GM18508 (cell line): ENCODE data around the gene FAM177B.

Source experiments
- ATAC-seq: cut with Tn5 transposase; IDR thresholded peaks from one replicate; pipeline ENCODE4 v1.9.1; 2021; ENCODE audit warnings: moderate number of reproducible peaks; ENCODE audit not compliant: insufficient read depth, unreplicated experiment

Gene FAM177B

DNA sequence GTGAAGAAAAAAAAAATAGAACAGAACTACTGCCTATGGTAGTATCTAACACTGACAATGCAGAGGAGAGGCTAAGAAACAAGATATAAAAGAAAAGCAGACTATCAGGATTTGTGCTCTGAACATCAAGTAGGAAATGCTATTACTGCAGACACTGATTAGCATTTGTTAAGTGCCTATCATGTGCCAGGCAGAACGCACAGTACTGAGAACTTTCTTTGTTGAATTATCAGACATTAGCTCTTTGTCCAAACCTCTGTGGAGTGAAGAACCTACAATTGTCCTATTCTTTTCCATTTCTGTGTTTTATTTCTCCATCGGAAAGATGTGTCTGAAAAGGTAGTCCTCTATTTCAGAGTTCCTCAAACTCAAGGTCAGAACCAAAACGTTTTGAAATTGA lies 47.4 kb downstream of the FAM177B start:
- no peak for ATAC-seq

DNA sequence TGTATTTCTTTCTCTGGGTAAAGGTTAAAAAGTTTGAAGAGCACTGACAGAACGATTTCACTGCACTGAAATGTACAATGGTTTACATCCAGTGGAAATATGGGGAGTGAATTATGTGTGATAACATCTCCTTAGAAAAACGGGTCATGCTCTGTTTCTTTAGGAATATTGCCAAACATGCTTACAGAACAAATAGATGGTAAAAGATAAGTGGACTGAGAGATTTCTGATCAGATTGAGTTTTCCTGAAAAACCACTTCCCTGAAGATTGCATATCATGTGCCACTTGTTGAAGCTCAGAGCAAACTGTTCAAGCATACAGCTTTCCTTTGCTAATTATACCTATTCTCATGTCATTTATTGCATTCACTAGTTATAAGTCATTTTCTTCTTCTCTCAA lies 47.9 kb downstream of the FAM177B start:
- no peak for ATAC-seq

DNA sequence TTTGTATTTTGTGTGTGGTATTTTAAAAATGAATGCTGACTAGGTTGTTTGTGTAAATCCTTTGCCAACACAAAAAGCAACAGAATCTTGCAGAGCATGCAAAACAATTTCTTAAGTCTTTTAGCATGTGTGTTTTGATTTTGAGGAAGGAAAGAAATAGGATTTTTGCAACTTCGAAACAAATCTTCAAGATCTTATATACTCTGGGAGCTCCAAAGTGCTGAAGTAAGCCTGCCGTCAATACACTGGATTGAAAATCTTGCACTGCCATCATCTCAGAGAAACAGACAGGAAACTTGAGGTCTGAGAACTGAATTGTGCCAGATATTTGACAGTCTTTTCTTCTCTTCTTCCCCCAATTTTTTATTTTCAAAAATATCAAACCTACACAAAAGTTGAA lies 48.5 kb downstream of the FAM177B start:
- ATAC-seq = no peak

DNA sequence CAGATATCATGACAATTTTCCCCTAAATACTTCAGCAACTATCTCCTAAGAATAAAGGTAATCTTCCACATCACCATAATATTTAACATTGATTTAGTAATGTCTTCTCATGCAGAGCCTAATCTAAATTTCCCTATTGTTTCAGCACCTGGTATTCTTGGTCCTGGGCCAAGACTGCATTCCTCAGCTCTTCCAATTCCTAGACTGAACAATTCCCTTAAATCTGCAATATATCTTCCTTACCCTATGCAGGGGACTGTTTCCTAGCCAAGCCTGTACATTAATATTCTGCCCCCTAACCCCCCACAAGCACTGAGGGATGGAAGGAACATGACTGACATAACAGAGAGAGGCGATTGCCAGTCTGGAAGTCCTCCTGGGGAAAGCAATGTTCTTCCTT lies 49.1 kb downstream of the FAM177B start:
- no peak for ATAC-seq

DNA sequence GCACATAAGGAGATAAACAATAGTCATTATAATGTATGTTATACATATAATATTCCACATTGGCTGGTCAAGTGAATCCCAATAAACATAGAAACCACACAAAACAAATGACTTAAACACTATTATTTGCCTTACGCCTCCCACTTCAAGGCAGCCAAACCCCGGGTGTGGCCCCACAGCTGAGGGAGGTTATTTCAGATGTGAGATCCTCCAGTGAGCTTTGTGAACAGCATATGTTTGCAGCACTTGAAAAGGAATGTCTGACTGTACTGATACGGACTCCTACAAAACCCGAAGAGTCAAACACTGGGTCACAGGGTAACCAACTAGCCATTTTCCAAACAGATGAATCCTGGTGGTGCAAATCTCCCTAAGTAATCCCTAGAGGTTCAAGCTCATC lies 50.7 kb downstream of the FAM177B start:
- no peak for ATAC-seq

DNA sequence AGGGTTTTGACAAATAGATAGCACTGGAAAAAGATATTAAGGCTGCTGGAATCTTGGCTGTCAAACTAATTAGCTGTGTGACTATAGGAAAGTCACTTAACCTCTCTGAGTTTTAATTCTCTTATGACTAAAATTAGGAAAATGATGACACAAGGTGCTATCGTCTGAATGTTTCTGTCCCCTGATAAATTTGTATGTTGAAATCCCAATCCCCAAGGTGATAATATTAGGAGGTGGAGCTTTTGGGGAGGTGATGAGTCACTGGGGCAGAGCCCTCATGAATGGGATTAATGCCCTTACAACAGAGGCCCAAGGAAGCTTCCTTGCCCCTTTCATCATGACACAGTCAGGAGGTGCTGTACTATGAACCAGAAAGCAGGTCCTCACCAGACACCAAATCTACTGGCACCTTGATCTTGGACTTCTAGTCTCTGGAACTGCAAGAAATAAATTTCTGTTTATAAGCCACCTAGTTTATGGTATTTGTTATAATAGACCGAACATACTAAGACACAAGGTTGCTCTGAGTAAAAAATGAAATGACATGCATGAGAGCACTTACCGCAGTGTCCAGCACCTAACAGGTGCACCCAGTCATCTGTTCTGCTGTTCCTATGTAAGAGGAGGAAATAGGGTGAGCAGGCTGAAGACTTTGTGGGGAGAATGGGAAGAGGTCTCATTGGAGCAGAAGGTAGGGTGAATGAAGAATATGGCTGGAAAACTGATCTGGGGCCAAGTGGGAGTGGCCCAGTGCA lies 51.6 kb downstream of the FAM177B start:
- peak; percentile 65 for ATAC-seq

DNA sequence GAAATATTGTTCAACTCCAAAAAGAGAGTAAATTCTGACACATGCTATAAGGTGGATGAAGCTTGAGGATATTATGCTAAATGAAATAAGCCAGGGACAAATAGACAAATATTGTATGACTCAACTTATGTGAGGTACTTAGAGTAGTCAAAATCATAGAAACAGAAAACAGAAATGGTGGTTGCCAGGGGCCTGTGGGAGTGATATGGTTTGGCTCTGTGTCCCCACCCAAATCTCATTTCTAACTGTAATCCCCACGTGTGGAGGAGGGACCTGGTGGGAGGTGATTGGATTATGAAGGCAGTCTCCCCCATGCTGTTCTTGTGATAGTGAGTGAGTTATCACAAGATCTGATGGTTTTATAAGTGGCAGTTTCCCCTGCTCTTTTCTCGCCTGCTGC lies 53.1 kb downstream of the FAM177B start:
- no peak for ATAC-seq

DNA sequence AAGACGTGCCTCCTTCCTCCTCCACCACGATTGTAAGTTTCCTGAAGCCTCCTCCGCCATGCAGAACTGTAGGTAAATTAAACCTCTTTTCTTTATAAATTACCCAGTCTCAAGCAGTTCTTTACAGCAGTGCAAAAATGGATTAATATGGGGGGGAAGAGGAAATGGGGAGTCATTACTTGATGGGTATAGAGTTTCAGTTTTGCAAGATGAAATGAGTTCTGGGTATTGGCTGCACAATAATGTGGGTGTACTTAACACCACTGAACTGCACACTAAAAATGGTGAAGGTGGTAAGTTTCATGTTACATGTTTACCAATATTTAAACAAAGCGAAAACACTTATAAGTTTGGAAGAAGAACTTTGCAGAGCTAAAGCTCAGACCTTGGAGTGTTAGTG lies 53.5 kb downstream of the FAM177B start:
- no peak for ATAC-seq

DNA sequence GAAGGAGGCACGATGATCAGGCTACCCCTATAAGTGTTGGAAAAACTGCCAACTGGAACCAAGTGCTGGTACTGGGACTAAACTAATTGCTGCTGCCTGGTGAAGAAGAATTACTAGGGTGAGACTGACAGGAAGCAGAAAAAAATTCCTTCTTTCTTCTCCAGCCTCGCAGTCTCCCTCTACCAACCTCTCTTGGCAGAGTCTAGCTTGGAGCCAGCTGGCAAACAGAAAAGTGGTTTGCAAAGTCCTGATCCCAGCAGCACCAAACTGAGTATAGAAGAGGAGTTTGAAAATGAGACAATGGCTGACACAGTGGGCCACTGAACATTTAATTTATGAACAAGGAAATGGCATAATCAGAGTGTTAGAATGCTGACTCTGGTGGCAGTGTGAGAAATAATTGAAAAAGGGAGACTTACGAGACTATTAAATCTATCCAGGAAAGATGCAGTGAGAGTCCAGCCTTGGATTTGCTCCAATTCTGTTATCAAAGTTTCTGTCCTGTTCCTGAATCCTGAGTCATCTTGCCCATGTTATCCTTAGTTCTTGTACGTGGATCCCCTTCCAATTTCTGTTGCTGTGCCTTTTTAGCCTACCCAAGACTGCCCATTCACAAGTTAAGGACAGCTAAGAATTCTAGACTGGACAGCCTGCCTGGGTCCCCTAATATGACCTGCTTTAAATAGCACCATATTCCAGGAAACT lies 54.2 kb downstream of the FAM177B start:
- no peak for ATAC-seq

DNA sequence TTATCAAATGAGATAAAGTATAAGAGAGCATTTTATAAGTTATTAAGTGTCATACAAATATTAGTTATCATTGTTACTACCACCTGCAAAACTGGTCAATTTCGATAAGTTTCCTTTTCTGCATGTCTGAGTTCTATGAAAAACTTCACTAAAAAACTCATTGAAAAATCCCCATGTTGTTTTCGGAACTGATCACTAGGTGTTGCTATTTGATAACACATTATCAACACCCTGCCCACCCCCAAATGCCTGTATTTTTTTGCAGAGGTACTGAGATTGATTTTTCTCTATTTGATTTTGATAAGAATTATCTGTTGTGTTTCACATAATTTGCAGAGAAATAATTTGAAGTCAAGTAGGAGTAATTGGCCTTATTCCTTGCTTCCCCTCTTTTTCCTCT lies 55.7 kb downstream of the FAM177B start:
- ATAC-seq = no peak

DNA sequence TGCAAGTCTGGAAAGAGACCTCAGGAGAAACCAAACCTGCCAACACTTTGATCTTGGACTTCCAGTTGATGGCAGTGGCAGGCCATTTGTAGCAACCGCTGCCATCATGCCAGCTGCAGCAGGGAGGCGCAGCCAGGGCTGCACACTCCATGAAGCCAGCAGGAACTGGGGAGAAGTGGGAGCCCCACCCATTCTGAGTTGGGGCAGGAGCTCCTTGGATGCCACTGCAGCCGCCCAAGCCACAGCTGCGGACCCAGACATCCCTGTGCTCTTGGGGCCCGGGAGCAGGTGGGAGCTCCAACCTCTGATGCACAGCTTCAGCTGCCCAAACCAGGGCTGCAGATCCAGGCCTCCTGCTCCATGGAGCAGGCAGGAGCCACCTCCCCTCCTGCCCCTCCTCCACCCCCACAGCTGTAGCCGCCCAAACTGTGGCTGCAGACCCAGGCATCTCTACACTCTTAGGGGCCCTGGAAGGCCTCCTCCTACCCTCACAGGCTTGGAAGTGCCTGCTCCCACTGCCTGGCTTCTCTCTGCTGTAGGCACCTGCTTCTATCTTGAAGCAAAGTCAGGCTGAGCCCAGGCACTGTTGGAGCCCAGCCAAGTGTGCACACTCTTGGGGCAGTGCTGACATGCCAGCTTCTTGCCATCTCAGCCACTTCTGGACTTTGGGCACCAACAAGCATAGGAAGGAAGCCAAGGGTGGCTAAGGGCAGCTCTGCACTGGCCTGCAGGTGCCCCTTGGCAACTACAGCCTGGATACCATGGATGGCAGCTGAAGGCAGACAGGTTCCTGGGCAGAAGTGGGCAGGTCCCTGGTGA lies 57.9 kb downstream of the FAM177B start:
- no peak for ATAC-seq

DNA sequence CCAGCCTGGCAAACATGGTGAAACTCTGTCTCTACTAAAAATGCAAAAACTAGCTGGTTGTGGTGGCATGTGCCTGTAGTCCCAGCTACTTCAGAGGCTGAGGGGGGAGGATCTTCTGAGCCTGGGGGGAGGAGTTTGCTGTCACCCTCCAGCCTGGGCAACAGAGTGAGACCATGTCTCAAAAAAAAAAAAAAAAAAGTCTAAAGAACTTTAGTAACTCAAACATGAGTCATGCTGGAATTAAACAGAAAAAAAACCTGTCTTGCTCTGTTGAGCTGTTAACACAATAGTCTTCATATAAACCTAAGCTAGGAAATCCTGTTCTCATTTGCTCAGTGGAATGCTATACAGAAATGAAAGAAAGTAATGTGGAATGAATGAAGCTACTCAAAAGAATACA lies 61.1 kb downstream of the FAM177B start:
- ATAC-seq = no peak

DNA sequence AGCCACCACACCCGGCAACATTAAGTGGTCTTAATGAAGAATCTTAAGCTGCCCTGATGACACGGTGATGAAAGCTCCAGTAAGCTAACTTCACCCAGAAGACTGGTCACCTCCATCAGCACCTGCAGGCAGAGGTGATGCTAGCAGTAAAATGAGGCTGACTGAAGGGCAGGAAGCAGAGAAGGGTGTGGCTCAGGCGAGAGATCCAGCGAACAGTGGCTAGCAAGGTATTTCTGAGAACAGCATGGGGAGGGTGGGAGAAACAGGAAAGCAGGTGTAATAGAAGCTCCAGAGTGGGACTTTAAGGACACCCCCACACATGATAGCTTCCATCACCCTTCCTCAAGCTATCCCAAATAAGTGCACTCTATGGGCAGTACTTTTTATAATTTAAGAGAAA lies 62.0 kb downstream of the FAM177B start:
- no peak for ATAC-seq
